Cardiac fibroblast (primary cell): Measurements from ENCODE around the gene LRP1.

Experiments used
- DNase-seq, 2 donors: peaks; one replicate each; pipeline versions ENCODE4 v3.0.0 to v3.0.0-alpha.2; 2010; ENCODE audit warnings: low read depth in 2 of 2
- H3K4me3 ChIP-seq, 2 donors: replicated peaks in 1 of 2; 1 replicate in 1 of 2; 2 replicates in 1 of 2; pipeline ENCODE4 v1.5.1; 2011; ENCODE audit warnings: low read depth in 2 of 2, low read length in 2 of 2, mild to moderate bottlenecking in 2 of 2, moderate library complexity in 1 of 2
- CTCF ChIP-seq: IDR thresholded peaks from one replicate; pipeline ENCODE4 v1.5.1; 2011; ENCODE audit warnings: low read depth, mild to moderate bottlenecking, low read length, inconsistent platforms

The LRP1 gene

GRCh38 chr12:57178213-57178612 is 49.9 kb downstream of the LRP1 start:
- TF ChIP-seq CTCF = no peak
- no peak overlapping the region for H3K4me3 ChIP-seq
- DNase-seq = no peak

- no peak for TF ChIP-seq CTCF
- H3K4me3 ChIP-seq = no peak overlapping the region
- DNase-seq = no peak
Measured at GRCh38 chr12:57179331-57180086, 51.2 kb downstream of the LRP1 start.

- H3K4me3 ChIP-seq = no peak overlapping the region
- no peak for DNase-seq
- no peak for TF ChIP-seq CTCF
Measured at GRCh38 chr12:57180321-57180989, 52.2 kb downstream of the LRP1 start.

GRCh38 chr12:57181072-57181471 is 52.8 kb downstream of the LRP1 start:
- no peak overlapping the region for H3K4me3 ChIP-seq
- TF ChIP-seq CTCF = no peak
- DNase-seq = no peak

- no peak for TF ChIP-seq CTCF
- no peak for DNase-seq
- H3K4me3 ChIP-seq = no peak overlapping the region
Measured at GRCh38 chr12:57181561-57182155, 53.4 kb downstream of the LRP1 start.

GRCh38 chr12:57182918-57183575 is 54.8 kb downstream of the LRP1 start:
- no peak overlapping the region for H3K4me3 ChIP-seq
- peak; percentile 81 for TF ChIP-seq CTCF
- peak; percentile 66 to 68 for DNase-seq
